ENCODE results near the gene ZNF516.

Gene ZNF516

GRCh38 chr18:76338088-76338487 lies 157.0 kb downstream of the ZNF516 start:
- no peaks in the 10 kb centered on the region for H3K36me3 ChIP-seq (ENCODE audit: insufficient read depth, low read length)
- H3K4me3 ChIP-seq (ENCODE audit: low read depth, low read length, poor library complexity, severe bottlenecking): no peak overlapping the region
- H3K9me3 ChIP-seq (ENCODE audit: low read length): no peaks in the 10 kb centered on the region
- H3K9ac ChIP-seq (ENCODE audit: low read length): no peak overlapping the region
- H3F3A ChIP-seq (ENCODE audit: insufficient read depth, low read length): no peaks in the 10 kb centered on the region
- H3K4me1 ChIP-seq (ENCODE audit: insufficient read depth, low read length, severe bottlenecking): no peaks in the 10 kb centered on the region
- no peaks in the 10 kb centered on the region for H3K27me3 ChIP-seq (ENCODE audit: insufficient read depth, low read length)
- no peak overlapping the region for H3K27ac ChIP-seq (ENCODE audit: low read depth, low read length, poor library complexity, severe bottlenecking)
- TF ChIP-seq EZH2 (IDR thresholded peaks at IDR 0.05; ENCODE audit: borderline replicate concordance, low read length) (no peak), CTCF (IDR thresholded peaks at IDR 0.05; ENCODE audit: low read length) (no peak)
- no peaks in the 10 kb centered on the region for H3K9me2 ChIP-seq (ENCODE audit: low read depth, low read length)
- no peak overlapping the region for H2AFZ ChIP-seq (ENCODE audit: low read length)
- no peaks in the 10 kb centered on the region for H3K79me2 ChIP-seq (ENCODE audit: insufficient read depth, low read length)
- H4K20me1 ChIP-seq (ENCODE audit: insufficient read depth, low read length): no peaks in the 10 kb centered on the region
- no peak overlapping the region for H3K4me2 ChIP-seq (ENCODE audit: low read length)

GRCh38 chr18:76335859-76336640 lies 159.0 kb downstream of the ZNF516 start:
- no peak overlapping the region for H3K4me2 ChIP-seq (ENCODE audit: low read length)
- H3K4me3 ChIP-seq (ENCODE audit: low read depth, low read length, poor library complexity, severe bottlenecking): no peak overlapping the region
- H3K9me2 ChIP-seq (ENCODE audit: low read depth, low read length): no peaks in the 10 kb centered on the region
- no peaks in the 10 kb centered on the region for H3K36me3 ChIP-seq (ENCODE audit: insufficient read depth, low read length)
- H3K27me3 ChIP-seq (ENCODE audit: insufficient read depth, low read length): no peaks in the 10 kb centered on the region
- H3K9me3 ChIP-seq (ENCODE audit: low read length): no peaks in the 10 kb centered on the region
- no peak overlapping the region for H3K27ac ChIP-seq (ENCODE audit: low read depth, low read length, poor library complexity, severe bottlenecking)
- no peaks in the 10 kb centered on the region for H3F3A ChIP-seq (ENCODE audit: insufficient read depth, low read length)
- no peaks in the 10 kb centered on the region for H4K20me1 ChIP-seq (ENCODE audit: insufficient read depth, low read length)
- no peaks in the 10 kb centered on the region for H3K79me2 ChIP-seq (ENCODE audit: insufficient read depth, low read length)
- no peaks in the 10 kb centered on the region for H3K4me1 ChIP-seq (ENCODE audit: insufficient read depth, low read length, severe bottlenecking)
- TF ChIP-seq EZH2 (IDR thresholded peaks at IDR 0.05; ENCODE audit: borderline replicate concordance, low read length) (no peak), CTCF (IDR thresholded peaks at IDR 0.05; ENCODE audit: low read length) (no peak)
- H3K9ac ChIP-seq (ENCODE audit: low read length): no peak overlapping the region
- no peak overlapping the region for H2AFZ ChIP-seq (ENCODE audit: low read length)

GRCh38 chr18:76328140-76328539 lies 166.9 kb downstream of the ZNF516 start:
- Histone ChIP-seq H4K20me1 (ENCODE audit: insufficient read depth, low read length) (no peaks in the 10 kb centered on the region), H3K4me3 (ENCODE audit: low read depth, low read length, poor library complexity, severe bottlenecking) (no peak overlapping the region), H3F3A (ENCODE audit: insufficient read depth, low read length) (no peaks in the 10 kb centered on the region), H3K4me1 (ENCODE audit: insufficient read depth, low read length, severe bottlenecking) (no peaks in the 10 kb centered on the region), H3K9me2 (ENCODE audit: low read depth, low read length) (no peaks in the 10 kb centered on the region), H3K79me2 (ENCODE audit: insufficient read depth, low read length) (no peaks in the 10 kb centered on the region), H3K36me3 (ENCODE audit: insufficient read depth, low read length) (no peaks in the 10 kb centered on the region), H3K9me3 (ENCODE audit: low read length) (no peaks in the 10 kb centered on the region), H2AFZ (ENCODE audit: low read length) (no peak overlapping the region), H3K27ac (ENCODE audit: low read depth, low read length, poor library complexity, severe bottlenecking) (no peak overlapping the region), H3K9ac (ENCODE audit: low read length) (no peak overlapping the region), H3K27me3 (ENCODE audit: insufficient read depth, low read length) (no peaks in the 10 kb centered on the region), H3K4me2 (ENCODE audit: low read length) (no peak overlapping the region)
- no peak for TF ChIP-seq EZH2 (IDR thresholded peaks at IDR 0.05; ENCODE audit: borderline replicate concordance, low read length)
- no peak for TF ChIP-seq CTCF (IDR thresholded peaks at IDR 0.05; ENCODE audit: low read length)

Data from OCI-LY1 (cell line).